ENCODE data around the gene DPPA5. TPM values are rescaled to one million over a fixed set of nuclear protein-coding genes. Genes with fewer than 3 reads are reported as not detected.

DPPA5 gene
- total and polyA plus RNA-seq, 2 experiments from 2014 or later: 3.0 to 12.9 TPM

GRCh38 chr6:73363537-73363875 lies 9.4 kb upstream of the DPPA5 start:
- DNase-seq (ENCODE audit: low spot score) (no peak), ATAC-seq (no peak)
- no peak overlapping the region for H3K27ac Mint-ChIP-seq
- Histone ChIP-seq H3K27ac (ENCODE audit: low read depth) (no peak overlapping the region), H3K4me3 (no peak overlapping the region), H3K4me1 (ENCODE audit: insufficient read depth) (peaks cover 11% of the 10 kb centered on the region; the same call in 1 of the 2 replicates), H3K9me2 (ENCODE audit: insufficient read depth) (no peaks in the 10 kb centered on the region), H2AFZ (no peak overlapping the region), H3K79me2 (replicated peaks; ENCODE audit: insufficient read depth) (no peaks in the 10 kb centered on the region), H3K27me3 (ENCODE audit: insufficient read depth) (no peaks in the 10 kb centered on the region), H3K36me3 (ENCODE audit: insufficient read depth) (no peaks in the 10 kb centered on the region), H3F3A (replicated peaks; ENCODE audit: low read depth) (no peaks in the 10 kb centered on the region), H4K20me1 (replicated peaks; ENCODE audit: insufficient read depth) (no peaks in the 10 kb centered on the region), H3K4me2 (no peak overlapping the region)
- no peaks in the 10 kb centered on the region for H3K9me3 Mint-ChIP-seq
- peaks cover 2% of the 10 kb centered on the region for H3K27me3 Mint-ChIP-seq (ENCODE audit: insufficient read depth, low read depth, poor library complexity)
- TF ChIP-seq REST (IDR thresholded peaks at IDR 0.05; ENCODE audit: unreplicated experiment) (no peak), STAT1 (IDR thresholded peaks at IDR 0.05; ENCODE audit: unreplicated experiment) (no peak), ZNF331 (CRISPR knock-in tag; IDR thresholded peaks at IDR 0.05; ENCODE audit: low read depth) (no peak), ZNF114 (CRISPR knock-in tag; IDR thresholded peaks at IDR 0.05) (no peak), POLR2AphosphoS5 (IDR thresholded peaks at IDR 0.05; ENCODE audit: low read depth) (no peak), NANOG (IDR thresholded peaks at IDR 0.05; ENCODE audit: borderline replicate concordance) (no peak), CTCF (conservative IDR thresholded peaks at IDR 0.05; ENCODE audit: low read depth in 2 of 2) (no peak), EZH2 (IDR thresholded peaks at IDR 0.05; ENCODE audit: low read depth, unreplicated experiment) (no peak), EZH2phosphoT487 (IDR thresholded peaks at IDR 0.05; ENCODE audit: unreplicated experiment) (no peak), JUNB (IDR thresholded peaks at IDR 0.05; ENCODE audit: unreplicated experiment) (no peak)
- TF ChIP-seq, protein P1, sequence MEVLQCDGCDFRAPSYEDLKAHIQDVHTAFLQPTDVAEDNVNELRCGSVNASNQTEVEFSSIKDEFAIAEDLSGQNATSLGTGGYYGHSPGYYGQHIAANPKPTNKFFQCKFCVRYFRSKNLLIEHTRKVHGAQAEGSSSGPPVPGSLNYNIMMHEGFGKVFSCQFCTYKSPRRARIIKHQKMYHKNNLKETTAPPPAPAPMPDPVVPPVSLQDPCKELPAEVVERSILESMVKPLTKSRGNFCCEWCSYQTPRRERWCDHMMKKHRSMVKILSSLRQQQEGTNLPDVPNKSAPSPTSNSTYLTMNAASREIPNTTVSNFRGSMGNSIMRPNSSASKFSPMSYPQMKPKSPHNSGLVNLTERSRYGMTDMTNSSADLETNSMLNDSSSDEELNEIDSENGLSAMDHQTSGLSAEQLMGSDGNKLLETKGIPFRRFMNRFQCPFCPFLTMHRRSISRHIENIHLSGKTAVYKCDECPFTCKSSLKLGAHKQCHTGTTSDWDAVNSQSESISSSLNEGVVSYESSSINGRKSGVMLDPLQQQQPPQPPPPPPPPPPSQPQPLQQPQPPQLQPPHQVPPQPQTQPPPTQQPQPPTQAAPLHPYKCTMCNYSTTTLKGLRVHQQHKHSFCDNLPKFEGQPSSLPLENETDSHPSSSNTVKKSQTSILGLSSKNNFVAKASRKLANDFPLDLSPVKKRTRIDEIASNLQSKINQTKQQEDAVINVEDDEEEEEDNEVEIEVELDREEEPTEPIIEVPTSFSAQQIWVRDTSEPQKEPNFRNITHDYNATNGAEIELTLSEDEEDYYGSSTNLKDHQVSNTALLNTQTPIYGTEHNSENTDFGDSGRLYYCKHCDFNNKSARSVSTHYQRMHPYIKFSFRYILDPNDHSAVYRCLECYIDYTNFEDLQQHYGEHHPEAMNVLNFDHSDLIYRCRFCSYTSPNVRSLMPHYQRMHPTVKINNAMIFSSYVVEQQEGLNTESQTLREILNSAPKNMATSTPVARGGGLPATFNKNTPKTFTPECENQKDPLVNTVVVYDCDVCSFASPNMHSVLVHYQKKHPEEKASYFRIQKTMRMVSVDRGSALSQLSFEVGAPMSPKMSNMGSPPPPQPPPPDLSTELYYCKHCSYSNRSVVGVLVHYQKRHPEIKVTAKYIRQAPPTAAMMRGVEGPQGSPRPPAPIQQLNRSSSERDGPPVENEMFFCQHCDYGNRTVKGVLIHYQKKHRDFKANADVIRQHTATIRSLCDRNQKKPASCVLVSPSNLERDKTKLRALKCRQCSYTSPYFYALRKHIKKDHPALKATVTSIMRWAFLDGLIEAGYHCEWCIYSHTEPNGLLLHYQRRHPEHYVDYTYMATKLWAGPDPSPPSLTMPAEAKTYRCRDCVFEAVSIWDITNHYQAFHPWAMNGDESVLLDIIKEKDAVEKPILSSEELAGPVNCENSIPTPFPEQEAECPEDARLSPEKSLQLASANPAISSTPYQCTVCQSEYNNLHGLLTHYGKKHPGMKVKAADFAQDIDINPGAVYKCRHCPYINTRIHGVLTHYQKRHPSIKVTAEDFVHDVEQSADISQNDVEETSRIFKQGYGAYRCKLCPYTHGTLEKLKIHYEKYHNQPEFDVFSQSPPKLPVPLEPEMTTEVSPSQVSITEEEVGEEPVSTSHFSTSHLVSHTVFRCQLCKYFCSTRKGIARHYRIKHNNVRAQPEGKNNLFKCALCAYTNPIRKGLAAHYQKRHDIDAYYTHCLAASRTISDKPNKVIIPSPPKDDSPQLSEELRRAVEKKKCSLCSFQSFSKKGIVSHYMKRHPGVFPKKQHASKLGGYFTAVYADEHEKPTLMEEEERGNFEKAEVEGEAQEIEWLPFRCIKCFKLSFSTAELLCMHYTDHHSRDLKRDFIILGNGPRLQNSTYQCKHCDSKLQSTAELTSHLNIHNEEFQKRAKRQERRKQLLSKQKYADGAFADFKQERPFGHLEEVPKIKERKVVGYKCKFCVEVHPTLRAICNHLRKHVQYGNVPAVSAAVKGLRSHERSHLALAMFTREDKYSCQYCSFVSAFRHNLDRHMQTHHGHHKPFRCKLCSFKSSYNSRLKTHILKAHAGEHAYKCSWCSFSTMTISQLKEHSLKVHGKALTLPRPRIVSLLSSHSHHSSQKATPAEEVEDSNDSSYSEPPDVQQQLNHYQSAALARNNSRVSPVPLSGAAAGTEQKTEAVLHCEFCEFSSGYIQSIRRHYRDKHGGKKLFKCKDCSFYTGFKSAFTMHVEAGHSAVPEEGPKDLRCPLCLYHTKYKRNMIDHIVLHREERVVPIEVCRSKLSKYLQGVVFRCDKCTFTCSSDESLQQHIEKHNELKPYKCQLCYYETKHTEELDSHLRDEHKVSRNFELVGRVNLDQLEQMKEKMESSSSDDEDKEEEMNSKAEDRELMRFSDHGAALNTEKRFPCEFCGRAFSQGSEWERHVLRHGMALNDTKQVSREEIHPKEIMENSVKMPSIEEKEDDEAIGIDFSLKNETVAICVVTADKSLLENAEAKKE (CRISPR knock-in tag; IDR thresholded peaks at IDR 0.05): no peak
- TF ChIP-seq, protein P2, sequence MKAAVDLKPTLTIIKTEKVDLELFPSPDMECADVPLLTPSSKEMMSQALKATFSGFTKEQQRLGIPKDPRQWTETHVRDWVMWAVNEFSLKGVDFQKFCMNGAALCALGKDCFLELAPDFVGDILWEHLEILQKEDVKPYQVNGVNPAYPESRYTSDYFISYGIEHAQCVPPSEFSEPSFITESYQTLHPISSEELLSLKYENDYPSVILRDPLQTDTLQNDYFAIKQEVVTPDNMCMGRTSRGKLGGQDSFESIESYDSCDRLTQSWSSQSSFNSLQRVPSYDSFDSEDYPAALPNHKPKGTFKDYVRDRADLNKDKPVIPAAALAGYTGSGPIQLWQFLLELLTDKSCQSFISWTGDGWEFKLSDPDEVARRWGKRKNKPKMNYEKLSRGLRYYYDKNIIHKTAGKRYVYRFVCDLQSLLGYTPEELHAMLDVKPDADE (IDR thresholded peaks at IDR 0.05): no peak
- peaks cover 7% of the 10 kb centered on the region for H3K4me1 Mint-ChIP-seq
- no peaks in the 10 kb centered on the region for H3K36me3 Mint-ChIP-seq (ENCODE audit: low read depth)
- H3K4me3 Mint-ChIP-seq: no peak overlapping the region
